Stimulated activated CD4-positive, alpha-beta T cell treated with anti-CD3 and anti-CD28 coated beads, TNF-alpha, amount 100 ng/mL, for 4 hours (primary cell): Measurements from ENCODE around the gene AIP.
"Not testable (repeated sequence)": the region's sequence is repeated elsewhere in the genome, so short reads cannot be mapped to it uniquely, and the experiment has no call there.

Experiments used
- DNase-seq, 3 experiments: peaks; one replicate each; pipeline ENCODE4 v3.0.0-alpha.2; 2020; ENCODE audit warnings: low read depth in 3 of 3

Gene AIP

DNA sequence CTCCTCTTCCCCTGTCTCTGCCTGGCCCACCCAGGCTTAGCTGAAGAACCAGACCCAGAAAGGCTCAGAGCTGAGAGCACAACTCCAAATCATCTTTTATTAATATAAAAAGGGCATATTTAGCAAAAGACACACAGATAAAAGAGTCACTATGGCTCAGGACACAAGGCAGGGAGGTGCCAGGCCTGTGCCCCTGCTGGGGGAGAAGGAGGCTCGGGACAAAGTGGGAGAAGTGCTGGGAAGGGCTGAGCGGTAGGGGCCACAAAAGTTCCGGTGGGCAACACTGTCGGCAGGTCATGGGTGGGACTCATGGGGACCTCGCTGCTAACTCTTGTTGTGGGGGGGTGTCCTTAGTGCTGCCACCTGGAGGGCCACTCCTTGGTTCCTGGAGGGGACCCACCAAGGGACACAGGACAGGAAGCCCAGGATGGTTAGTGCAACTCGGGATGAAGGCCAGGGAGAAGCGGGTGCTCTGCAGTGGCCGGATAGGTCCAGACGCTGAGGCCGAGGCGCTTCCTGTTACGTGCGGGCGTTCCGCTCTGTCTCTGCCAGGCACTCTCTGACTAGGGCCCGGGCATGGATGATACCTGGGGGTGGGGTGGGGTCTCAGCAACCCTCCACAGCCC is 23.7 kb downstream of the AIP start:
- no peak for DNase-seq

DNA sequence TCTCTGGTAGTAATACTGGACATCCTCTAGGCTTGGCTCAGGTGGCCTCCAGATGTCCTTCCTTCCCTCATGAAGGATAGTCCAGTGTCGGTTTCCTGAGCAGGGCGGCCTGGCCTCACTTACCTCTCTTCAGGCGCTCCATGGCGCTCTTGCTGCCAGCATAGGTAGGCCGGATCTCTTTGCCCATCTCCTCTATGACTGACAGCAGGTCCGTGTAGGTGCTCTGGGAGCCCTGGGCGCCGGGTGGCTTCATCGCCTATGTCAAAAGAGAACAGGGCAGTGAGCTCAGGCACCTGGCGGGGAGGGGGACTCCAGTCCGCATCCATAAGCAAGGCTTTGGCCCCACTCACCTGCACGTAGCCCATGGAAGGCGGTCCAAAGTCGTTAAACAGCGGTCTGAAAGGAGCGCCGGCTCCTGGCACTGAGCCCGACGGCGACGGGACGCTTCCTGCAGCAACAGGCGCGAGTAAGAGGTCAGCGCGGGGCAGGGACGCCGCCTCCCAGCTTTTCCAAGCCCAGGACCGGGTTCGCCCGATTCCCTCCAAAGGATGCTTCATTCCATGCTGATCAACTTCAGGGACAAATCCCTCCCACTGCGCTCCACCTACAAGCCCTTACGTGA is 24.5 kb downstream of the AIP start:
- DNase-seq, result peak in 1 of 3 experiments; percentile 37

DNA sequence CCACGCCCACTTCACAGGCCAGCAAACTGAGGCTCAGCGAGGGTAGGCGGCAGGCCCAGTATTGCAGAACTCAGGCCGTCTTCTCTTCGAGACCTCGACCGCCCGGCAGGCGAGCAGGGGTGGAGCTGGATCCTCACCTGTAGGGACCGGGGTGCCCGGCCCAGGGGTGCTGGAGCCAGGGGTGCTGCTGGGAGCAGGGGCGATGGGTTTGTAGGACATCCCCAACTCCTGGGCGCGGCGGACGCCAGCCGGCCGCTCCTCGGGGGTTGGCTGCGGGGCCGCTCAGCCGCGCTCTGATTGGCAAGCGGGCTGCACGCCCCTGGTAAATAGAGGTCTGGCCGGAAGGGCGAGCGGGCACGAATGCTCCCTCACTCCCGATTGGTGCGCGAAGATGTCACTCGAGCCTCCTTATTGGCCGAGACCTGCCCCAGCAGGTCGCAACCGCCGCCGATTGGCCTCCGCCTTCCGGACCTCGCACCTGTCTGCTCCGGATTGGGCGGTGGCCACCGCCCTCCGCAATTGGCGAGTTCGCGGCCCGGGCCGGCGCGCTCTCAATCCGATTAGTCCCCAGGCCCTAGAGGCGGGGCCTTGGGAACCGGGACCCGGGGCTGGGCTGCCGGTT is 25.1 kb downstream of the AIP start, which contains the start of gene CDK2AP2:
Gene CDK2AP2, minus strand, starts transcription at position 299 of the 622 bp plus-strand sequence. Its CDS starts 80 bp downstream, at position 219.
- DNase-seq, result peak; percentile 92 to 96 (median 94)

DNA sequence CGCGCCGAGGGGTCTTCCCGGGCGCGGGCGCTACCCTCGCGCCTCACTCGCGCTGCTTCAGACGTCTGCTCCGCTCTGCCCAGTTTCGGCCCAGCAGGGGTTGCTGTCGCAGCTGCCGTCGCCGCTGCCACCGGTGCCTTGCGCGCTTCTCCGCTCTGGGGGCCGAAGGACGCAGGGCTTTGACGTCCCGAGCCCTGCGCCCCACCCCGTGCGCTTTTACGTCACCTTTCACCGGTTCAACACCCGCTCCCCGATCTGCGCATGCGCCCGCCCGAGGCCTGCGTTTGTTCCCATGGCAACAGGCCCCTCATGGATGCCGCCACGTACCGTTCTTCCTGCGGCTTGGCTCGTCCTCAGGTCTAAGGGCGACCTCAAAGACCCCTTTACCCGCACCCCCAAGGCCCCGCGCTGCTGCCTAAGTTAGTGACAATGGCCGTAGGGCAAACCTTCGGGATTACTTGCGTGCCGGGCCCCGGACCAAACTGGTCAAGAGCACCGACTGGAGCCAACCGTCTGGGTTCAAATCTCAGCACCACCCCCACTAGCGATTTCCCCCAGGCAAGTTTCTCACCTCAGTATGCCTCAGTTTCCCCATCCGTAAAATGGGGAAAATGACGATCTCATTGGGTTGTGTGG is 25.8 kb downstream of the AIP start:
- DNase-seq, result peak; percentile 95 to 99 (median 99)

DNA sequence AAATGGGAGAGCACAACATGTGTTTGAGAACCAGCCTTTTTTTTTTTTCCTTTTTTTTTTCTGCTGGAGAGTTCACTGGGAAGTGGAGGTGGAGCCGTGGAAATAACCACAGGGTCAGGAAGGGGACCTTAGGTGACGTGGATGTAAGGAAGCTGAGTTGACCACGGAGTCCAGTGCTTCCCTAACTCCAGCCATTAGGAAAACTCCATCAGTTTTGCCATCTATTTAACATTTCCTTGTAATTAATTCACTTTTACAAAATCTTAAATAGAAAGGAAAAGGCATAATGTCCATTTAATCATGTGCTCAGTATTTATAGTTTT is 27.2 kb downstream of the AIP start:
- no peak for DNase-seq

DNA sequence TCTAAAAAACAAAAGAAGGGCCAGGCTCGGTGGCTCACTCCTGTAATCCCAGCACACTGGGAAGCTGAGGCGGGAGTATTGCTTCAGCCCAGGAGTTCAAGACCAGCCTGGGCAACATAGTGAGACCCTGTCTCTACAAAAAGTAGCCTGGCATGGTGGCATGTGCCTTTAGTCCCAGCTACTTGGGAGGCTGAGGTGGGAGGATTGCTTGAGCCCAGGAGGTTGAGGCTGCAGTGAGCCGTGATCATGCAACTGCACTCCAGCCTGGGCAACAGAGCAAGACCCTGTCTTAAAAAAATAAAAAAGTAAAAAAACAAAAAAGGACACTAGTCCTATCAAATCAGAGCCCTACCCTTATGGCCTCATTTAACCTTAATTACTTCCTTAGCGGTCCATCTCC is 28.7 kb downstream of the AIP start:
- not testable (repeated sequence) for DNase-seq

DNA sequence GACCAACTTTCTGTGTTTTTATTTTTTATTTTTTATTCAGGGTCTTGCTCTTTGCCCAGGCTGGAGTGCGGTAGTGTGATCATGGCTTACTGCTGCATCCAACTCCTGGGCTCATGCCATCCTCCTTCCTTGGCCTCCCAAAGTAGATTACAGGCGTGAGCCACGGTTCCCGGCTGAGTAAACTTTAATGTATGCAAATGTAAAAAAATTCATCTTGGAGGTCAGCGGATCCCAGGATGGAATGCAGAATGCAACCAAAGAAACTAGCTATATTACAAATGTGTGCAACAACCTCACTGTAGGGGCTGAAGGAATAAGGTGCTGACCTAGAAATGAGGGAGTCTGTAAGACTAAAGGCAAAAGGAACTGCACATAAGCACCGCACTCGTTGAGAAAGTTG is 31.3 kb downstream of the AIP start:
- DNase-seq, result no peak

DNA sequence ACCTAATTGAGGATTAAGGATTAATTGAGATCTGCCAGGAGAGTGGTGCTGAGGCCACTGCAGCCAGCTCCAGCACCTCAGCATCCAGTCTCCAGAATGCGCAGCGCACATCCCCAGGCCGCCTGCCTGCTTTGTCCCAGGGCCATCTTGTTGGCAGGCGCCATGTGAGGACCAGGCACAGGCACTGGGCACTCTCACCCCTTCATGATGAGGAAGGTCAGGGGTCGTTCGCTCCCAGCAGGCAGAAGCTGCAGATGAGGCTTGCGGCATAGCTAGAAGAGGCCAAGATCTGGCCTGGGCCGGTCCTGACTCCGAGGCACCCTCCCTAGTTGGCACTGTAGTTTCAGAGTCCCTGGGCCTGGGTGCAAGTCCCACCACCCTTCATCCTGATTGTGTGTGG is 34.0 kb downstream of the AIP start:
- DNase-seq, result no peak

DNA sequence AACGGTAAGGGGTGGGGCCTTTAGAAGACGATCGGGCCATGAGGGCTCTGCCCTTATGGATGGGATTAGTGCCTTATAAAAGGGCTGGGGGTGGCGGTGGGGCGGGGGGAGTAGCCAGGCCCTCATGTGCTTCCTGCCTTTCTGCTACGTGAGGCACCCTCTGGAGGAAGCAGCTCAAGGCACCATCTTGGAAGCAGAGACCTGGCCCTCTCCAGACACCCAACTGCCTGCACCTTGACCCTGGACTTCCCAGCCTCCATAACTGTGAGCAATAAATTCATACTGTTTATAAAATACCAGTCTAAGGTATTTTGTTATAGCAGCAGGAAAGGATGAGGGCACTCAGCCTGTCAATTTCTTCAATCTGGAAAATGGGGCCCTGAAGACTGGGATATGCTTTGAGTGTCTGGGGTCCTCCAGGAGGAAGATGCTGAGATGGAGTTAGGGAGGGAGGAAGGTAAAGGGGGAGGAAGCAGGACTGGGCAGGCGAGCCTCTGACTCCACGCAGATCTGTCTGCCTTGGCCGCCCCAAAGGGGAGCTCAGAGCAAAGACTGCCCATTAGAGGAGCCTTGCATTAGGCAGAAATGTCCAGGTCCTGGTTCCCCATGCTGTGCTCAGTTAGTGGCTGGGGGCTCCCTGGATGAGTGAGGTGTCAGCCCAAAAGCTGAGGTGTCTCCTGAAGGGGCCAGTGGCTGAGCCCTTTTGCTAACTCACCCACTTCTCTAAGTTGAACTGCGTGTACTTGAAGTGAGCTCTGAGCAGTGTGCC is 35.1 kb downstream of the AIP start:
- DNase-seq, result no peak

DNA sequence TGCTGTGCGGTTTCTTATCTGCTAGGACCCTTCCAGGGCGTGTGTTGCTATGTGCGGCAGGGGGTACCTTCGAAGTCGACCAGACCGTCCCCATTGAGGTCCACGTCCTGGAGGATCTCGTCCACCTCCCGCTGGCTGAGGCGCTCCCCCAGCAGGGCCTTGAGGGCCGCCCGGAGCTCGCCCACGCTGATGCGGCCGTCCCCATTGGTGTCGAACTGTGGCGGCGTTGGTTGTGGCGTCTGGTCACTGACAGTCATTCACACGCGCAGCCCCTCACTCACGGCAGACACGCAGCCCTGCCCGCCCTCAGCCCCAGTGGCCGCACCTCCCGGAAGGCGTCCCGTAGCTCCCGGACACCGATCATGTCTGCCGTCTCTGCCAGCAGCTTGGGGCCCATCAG is 36.9 kb downstream of the AIP start:
- no peak for DNase-seq

DNA sequence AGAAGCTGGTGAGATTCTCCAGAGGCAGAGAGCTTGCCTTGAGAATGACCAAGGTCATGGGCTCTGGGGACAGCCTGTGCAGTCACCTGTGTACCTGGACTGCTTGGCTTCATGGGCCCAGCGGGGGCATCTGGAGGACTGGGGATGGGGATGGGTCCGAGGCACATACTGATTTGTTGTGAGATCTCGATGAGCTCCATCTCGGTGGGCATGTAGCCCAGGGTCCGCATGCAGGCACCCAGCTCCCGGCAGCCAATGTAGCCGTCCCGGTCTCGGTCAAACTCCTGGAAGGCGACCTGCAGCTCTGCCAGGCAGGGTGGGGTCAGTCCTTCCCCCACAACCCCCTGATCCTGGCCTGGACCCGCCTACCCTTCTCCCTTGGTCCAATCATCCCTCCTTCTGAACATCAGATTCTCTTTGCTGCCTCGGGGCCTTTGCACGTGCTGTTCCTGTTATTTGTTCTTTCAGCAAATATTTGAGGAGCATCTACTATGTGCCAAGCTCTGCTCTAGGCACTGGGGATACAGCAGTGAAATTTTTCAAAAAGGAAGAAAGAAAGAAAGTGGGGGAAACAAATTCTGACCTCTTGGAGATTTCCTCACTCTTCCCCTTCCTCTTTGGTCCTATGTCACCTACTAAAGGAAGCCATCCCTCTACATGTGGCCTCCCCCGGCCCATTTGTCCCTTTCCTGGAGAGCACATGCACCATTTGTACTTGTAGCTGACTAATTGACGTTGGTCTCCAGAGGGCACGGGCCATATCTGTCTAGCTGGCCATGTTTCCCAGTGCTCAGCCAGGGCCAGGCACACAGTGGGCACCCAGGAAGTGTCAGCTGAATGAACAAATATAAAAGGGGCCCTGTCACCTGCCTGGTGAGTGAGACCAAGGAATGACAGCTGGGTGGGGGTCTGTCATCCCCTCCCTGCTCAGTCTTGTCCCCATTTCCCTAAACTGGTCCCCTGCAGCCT is 38.3 kb downstream of the AIP start:
- DNase-seq, result no peak

DNA sequence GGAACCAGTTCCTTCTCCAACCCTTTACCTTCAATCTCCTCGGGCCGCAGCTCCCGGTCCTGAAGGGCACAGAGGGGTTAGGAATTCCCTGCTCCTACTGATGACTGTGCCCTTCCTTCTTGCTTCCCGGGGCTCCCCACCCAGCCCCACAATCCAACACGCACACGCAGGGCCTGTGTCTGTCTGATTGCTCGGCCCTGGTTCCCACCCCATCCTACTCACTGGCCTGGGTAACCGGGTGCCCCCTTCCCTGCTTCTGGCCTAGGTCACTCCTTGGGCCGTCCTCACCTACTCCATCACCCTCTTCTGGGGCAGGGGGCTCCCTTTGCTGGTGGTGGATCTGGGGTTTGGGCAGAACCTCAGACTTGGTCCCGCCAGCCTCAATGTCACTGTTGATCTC is 39.1 kb downstream of the AIP start:
- DNase-seq, result no peak

DNA sequence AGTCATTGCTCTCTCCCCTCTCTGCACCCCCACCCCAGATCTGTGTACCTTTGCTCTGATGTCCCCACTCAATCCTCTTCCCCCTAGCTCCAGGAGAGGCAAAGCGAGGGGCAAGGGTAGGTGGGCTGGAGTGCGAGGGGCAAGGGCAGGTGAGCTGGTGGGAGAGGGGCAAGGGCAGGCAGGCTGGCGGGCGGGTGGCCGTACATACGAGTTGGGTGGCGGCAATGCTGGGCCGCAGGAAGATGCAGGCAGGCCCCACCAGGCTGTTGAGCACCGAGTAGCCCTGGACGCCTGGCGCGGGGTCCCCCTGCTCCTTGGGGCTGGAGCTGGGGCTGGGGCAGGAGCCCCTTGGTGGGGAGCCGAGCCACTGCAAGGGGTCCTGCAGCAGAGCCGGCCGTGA is 39.5 kb downstream of the AIP start:
- DNase-seq, result no peak

DNA sequence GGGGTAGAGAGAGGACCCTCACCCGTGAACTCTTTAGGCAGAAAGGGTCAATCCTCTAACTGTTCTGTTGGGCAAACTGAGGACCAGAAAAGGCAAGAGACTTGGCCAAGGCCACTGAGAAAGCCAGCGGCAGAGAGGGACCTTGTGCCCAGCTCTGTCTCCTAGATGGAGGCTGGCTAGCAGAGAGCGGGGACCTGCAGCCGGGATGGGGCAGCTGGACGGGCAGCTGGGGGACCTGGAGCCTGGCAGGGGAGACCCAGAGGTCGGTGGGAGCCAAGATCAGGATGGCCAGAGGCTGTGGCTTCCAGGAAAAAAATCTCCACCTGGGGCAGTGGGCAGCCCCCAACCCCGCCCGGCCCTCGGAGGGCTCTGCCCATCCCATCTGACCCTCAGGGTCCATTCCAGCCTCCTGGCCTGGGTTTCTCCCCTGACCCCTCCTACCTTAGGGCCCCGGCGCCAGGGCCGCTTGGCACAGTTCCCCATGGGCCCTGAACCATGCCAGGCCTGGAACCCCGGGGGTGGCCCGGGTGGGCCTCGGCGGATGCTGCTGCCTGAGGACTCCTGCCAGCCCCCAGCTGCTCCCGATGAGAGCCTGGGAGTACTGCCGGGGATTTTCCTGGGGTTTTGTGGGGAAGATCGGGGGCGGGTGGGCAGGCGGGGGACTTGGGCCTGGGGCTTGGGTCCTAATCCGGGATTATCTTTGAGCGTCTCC is 40.2 kb downstream of the AIP start, which contains the start of gene CABP2:
Gene CABP2, minus strand, starts transcription at position 603 of the 712 bp plus-strand sequence. Its CDS starts 120 bp downstream, at position 483.
- DNase-seq, result no peak

DNA sequence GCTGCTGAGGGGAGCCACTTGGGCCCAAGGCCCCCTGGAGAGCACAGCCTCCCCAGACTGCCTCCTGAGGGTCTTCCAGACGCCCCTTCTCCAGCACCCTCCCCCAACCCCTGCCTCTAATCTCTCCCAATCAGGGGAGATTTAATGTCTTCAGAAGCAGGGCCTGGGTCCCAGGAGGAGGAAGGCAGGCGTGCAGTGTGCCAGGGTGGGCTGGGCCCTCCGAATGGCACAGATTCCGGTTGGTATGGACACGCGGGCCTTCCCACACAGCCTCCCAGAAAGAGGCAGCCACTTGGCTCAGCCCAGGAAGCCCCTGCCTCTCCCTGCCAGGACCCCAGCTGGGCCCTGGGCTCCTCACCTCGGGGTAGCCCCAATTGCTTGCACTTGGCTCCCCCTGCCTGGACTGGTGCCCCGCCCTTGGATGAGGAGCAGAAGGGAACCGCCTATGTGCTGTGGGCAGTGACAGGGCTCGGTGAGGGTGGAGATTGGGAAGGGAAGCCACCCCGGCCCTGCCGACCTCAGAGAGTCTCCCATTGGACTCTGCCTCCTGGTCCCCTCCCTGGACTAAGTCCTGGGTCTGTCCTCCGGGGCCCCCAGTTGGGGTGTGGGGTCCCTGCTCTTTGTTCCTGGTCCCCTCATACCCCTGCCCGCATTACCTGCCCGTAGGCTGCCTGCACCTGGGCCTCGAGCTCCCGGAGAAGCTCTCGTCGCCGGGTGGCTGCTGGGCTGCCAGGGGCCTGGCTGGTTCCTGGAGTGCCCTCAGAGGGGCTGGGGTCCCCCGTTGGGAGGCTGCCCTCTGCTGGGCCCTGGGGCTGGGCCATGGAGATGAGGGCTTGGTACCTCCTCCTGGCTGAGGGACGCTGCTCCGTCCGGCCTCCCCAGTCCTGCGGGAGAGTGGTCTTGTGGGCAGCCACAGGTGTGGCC is 41.0 kb downstream of the AIP start:
- no peak for DNase-seq

DNA sequence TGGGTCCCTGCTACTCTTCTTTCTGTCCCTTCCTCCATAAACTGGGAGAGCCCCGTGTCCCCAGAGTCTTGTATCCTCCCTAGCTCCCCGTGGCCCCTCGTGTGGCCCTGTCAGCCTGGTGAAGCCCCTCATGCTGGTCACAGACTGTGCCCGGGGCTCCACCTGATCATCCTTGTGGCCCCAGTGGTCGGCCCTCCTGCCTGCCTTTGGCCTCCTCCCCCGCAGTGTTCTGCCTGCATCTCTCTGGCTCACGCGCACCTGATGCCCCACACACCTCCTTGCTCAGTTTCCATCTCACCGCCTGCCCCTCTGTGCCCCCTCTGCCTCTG is 41.6 kb downstream of the AIP start:
- no peak for DNase-seq

DNA sequence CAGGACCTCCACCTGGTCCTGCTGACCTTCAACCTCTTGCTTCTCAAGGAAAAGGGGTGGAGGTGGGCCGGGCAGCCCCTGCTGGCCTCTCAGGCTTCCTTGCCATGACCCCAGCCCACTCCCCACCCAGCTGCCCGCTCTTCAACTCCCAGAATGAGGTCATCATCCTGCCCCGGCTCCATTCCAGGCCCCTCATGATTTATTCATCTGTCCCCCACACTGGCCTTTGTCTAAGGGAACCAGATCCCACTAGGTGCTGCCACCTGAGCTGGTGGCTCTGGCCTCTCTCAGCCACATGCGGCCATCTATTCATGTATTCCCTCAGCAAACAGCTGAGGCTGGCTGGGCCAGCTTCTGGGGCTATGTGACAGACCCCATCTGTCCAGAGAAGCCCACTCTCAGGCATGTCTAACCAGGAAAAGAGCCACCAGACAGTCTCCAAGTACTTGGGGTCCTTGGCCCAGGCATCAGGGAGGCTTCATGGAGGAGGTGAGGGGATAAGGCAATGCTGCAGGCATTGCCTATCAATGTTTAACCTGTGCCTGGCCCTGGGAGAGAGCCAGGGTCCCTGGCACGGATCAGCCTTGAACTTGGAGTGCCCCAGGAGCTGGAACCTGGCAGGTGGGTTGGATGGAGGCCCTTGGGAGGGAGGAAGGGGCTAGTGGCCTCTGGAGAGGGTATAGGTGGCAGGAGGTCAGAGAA is 42.6 kb downstream of the AIP start:
- DNase-seq, result no peak

DNA sequence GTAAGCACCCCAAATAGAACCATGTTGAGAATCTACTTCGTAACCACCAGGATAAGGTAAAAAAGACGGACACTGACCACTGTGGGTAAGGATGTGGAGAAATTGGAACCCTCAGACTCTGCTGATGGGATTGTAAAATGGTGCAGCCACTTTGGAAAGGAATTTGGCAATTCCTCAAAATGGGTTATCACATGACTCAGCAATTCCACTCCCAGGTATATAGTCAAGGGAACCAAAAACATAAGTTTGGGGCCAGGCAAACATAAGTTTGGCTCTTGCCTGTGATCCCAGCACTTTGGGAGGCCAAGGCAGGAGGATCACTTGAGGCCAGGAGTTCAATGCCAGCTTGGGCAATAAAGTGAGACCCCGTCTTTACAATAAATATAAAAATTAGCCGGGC is 45.5 kb downstream of the AIP start:
- DNase-seq, result no peak

DNA sequence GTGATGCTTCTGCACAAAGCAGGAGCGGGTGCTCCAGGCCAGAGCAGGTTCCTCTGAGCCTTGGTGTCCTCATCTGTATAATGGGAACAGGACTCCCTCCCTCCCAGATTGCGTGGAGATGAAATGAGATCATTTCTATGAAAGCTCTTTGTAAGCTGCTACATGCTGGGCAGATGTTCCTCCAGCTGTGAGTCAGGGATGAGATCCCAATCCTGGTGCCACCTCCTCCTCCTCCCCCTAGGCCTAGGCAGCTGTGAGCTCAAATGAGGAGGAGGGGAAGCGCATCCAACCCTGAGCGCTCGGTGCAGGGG is 47.4 kb downstream of the AIP start:
- DNase-seq, result no peak
